Right lobe of liver (tissue), 6 donors: ENCODE data around the gene ZNF593OS. TPM values are rescaled to one million over a fixed set of nuclear protein-coding genes. Genes with fewer than 3 reads are reported as not detected.

Experiments
- ATAC-seq, 4 donors: fragments of 200-7000 bp; cut with Tn5 transposase; one replicate each; pipeline ENCODE4 v1.9.1; 2020; ENCODE audit warnings: mild to moderate bottlenecking in 4 of 4, moderate library complexity in 4 of 4
- DNase-seq, 3 donors: peaks; one replicate each; pipeline ENCODE4 v3.0.0-alpha.2; 2020
- H3K27ac ChIP-seq, 3 donors: fragments of 200-600 bp; one replicate each; pipeline ENCODE4 v1.8.0; 2022
- H3K27me3 ChIP-seq, 2 donors: fragments of 200-600 bp; one replicate each; pipeline ENCODE4 v1.8.0; 2022
- H3K36me3 ChIP-seq, 4 donors: fragments of 200-600 bp; sonication (generic) in 1 of 4; one replicate each; pipeline versions ENCODE4 v1.5.1 to v1.8.0; 2017 to 2022; ENCODE audit warnings: control low read depth in 1 of 4
- H3K4me1 ChIP-seq, 4 donors: fragments of 200-600 bp; sonication (generic) in 1 of 4; one replicate each; pipeline versions ENCODE4 v1.5.1 to v1.8.0; 2017 to 2022; ENCODE audit warnings: control low read depth in 1 of 4
- H3K4me3 ChIP-seq, 3 donors: fragments of 200-600 bp; one replicate each; pipeline ENCODE4 v1.8.0; 2022
- H3K9me3 ChIP-seq, 4 donors: fragments of 200-600 bp; sonication (generic) in 1 of 4; one replicate each; pipeline versions ENCODE4 v1.5.1 to v1.8.0; 2017 to 2022; ENCODE audit warnings: control low read depth in 1 of 4
- CTCF ChIP-seq, 4 donors: fragments of 200-600 bp in 3 of 4; fragments of 450-650 bp in 1 of 4; IDR thresholded peaks; one replicate each; pipeline versions ENCODE4 v1.5.1 to v1.8.0; 2016 to 2022; ENCODE audit warnings: antibody characterized with exemption in 4 of 4, mild to moderate bottlenecking in 2 of 4
- POLR2A ChIP-seq: fragments of 450-650 bp; IDR thresholded peaks from one replicate; pipeline ENCODE4 v1.6.1; 2017; ENCODE audit warnings: antibody characterized with exemption, mild to moderate bottlenecking
- whole genome bisulfite sequencing: methylation state at CpG from one replicate; pipeline ENCODE4 v1.1.6; 2018; ENCODE audit warnings: low coverage, low lambda C conversion rate; ENCODE audit not compliant: insufficient coverage; ENCODE audit errors: missing lambda C conversion rate; 5-methylcytosine and 5-hydroxymethylcytosine counted together
- intact Hi-C, 2 donors: fragments of 100-400 bp; cut with DNase I; formaldehyde crosslinking; loops; one replicate each; pipeline versions ENCODE4 v1.11.2 to v1.14.1; 2022
- total RNA-seq, 6 experiments: library from RNA; depleted of rRNA in 2 of 6; stranded (reverse); fragments of >200 nt in 2 of 6; fragmentation: NEBNext Ultra II Directional in 3 of 6; extraction: Animal tissue kit (Norgen Biotek cat#: 25700) in 3 of 6; gene quantifications; one replicate each; pipeline versions ENCODE4 v1.1.0 to v1.2.4, GENCODE V29; 2016 to 2023
- donor health status: DM: no; HTN: yes; CAD: no.
- donor health status: DM: no; HTN: no; CAD: no.
- donor health status: DM: no; HTN: no; CAD: no.
- donor health status: DM: no; HTN: yes; CAD: no.
- donor health status: DM: no; HTN: yes; CAD: no.

The ZNF593OS gene
- total RNA-seq, 6 experiments from 2014 or later, result not detected

- peak in 1 of 3 donors; percentile 55 for DNase-seq
- Histone ChIP-seq H3K9me3 (no peaks in the 10 kb centered on the region), H3K4me1 (peaks cover 0 to 4% (median 0%) of the 10 kb centered on the region in 4 donors), H3K36me3 (no peaks in the 10 kb centered on the region), H3K27me3 (no peaks in the 10 kb centered on the region), H3K4me3 (no peak overlapping the region), H3K27ac (no peak overlapping the region)
- TF ChIP-seq CTCF (IDR thresholded peaks at IDR 0.05), result no peak
- no peak for TF ChIP-seq POLR2A
- peak; percentile 14 to 30 (median 20) for ATAC-seq
- 27% methylated on average over 6 of the region's 12 CpGs for WGBS
- intact Hi-C loops, result loop anchor here in 1 of 2 donors (10.0 kb wide), 1 partner anchor 122 kb away; no protein-coding TSS in a partner anchor
Observed at GRCh38 chr1:26156285-26157038, 15.2 kb downstream of the ZNF593OS start.

GRCh38 chr1:26155370-26156284 is 16.0 kb downstream of the ZNF593OS start:
- H3K9me3 ChIP-seq, result no peaks in the 10 kb centered on the region
- no peaks in the 10 kb centered on the region for H3K4me1 ChIP-seq
- peak in 1 of 3 donors; percentile 31 for DNase-seq
- peak in 2 of 4 donors; percentile 8 to 28 for ATAC-seq
- WGBS, result 28% methylated on average over 11 of the region's 21 CpGs
- H3K36me3 ChIP-seq, result no peaks in the 10 kb centered on the region
- no peaks in the 10 kb centered on the region for H3K27me3 ChIP-seq
- H3K27ac ChIP-seq, result no peak overlapping the region
- TF ChIP-seq POLR2A (no peak), CTCF (IDR thresholded peaks at IDR 0.05) (no peak)
- no peak overlapping the region for H3K4me3 ChIP-seq
- intact Hi-C loops, result loop anchor here in 1 of 2 donors (10.0 kb wide), 1 partner anchor 121 kb away; no protein-coding TSS in a partner anchor

GRCh38 chr1:26154750-26155149 is 16.9 kb downstream of the ZNF593OS start:
- intact Hi-C loops, result loop anchor here in 1 of 2 donors (10.0 kb wide), 1 partner anchor 120 kb away; no protein-coding TSS in a partner anchor
- peak in 1 of 4 donors; percentile 34 for ATAC-seq
- no peak overlapping the region for H3K4me3 ChIP-seq
- no peaks in the 10 kb centered on the region for H3K36me3 ChIP-seq
- TF ChIP-seq CTCF (IDR thresholded peaks at IDR 0.05) (no peak), POLR2A (no peak)
- DNase-seq, result no peak
- 52% methylated on average over 3 of the region's 9 CpGs for WGBS
- H3K27ac ChIP-seq, result no peak overlapping the region
- H3K9me3 ChIP-seq, result no peaks in the 10 kb centered on the region
- H3K4me1 ChIP-seq, result no peaks in the 10 kb centered on the region
- H3K27me3 ChIP-seq, result no peaks in the 10 kb centered on the region

GRCh38 chr1:26153966-26154532 is 17.6 kb downstream of the ZNF593OS start:
- Histone ChIP-seq H3K27ac (no peak overlapping the region), H3K36me3 (no peaks in the 10 kb centered on the region), H3K9me3 (no peaks in the 10 kb centered on the region), H3K4me1 (no peaks in the 10 kb centered on the region), H3K4me3 (no peak overlapping the region), H3K27me3 (no peaks in the 10 kb centered on the region)
- no peak for TF ChIP-seq POLR2A
- WGBS, result 66% methylated on average over 3 of the region's 5 CpGs
- DNase-seq (no peak), ATAC-seq (no peak)
- intact Hi-C loops, result loop anchor here in 1 of 2 donors (10.0 kb wide), 1 partner anchor 119 kb away; no protein-coding TSS in a partner anchor
